SK-N-SH (cell line): Measurements from ENCODE around the gene DCLK1. TPM values are rescaled to one million over a fixed set of nuclear protein-coding genes. Genes with fewer than 3 reads are reported as not detected.
A peak's percentile ranks its signal among the peaks of the same experiment; 100 is the strongest.

Experiments used
- CTCF ChIA-PET: fragments of 300-600, 350-600 bp; formaldehyde crosslinking; extraction: SDS; loops from one replicate; lab custom pipeline; 2021; lab: Yijun Ruan, JAX
- POLR2A ChIA-PET: fragments of 350-600 bp; sonication (Branson Sonifier 250); formaldehyde crosslinking; extraction: SDS; loops from one replicate; lab custom pipeline; 2020; ENCODE audit warnings: antibody characterized with exemption, inconsistent platforms; lab: Yijun Ruan, JAX
- DNase-seq: peaks from one replicate; pipeline ENCODE4 v3.0.0; 2012
- H2AFZ ChIP-seq: fragments of 200-600 bp; sonication (generic); 2 replicates; pipeline ENCODE4 v1.8.1; 2016; ENCODE audit warnings: antibody characterized with exemption, mild to moderate bottlenecking, low read depth
- H3F3A ChIP-seq: fragments of 200-600 bp; sonication (generic); replicated peaks from 2 replicates; pipeline ENCODE3; 2016; ENCODE audit warnings: antibody characterized with exemption, mild to moderate bottlenecking; ENCODE audit not compliant: insufficient read depth
- H3K27ac ChIP-seq, 2 experiments: fragments of 200-500 bp in 1 of 2; fragments of 200-600 bp in 1 of 2; sonication (Bioruptor generic) in 1 of 2; sonication (generic), shearing (Covaris generic) in 1 of 2; 2 replicates each; pipeline versions ENCODE4 v1.5.1 to v1.6.1; 2014 to 2016; ENCODE audit warnings: low read depth in 2 of 2, inconsistent platforms in 1 of 2, low read length in 1 of 2, mild to moderate bottlenecking in 1 of 2, mixed read lengths in 1 of 2
- H3K27me3 ChIP-seq: fragments of 200-600 bp; sonication (generic), shearing (Covaris generic); 2 replicates; pipeline ENCODE4 v1.6.1; 2016; ENCODE audit warnings: mixed run types; ENCODE audit not compliant: insufficient read depth
- H3K36me3 ChIP-seq, 2 experiments: fragments of 200-500 bp in 1 of 2; fragments of 200-600 bp in 1 of 2; sonication (Bioruptor generic) in 1 of 2; sonication (generic) in 1 of 2; replicated peaks in 1 of 2; 2 replicates each; pipeline versions ENCODE3 to v1.5.1; 2014 to 2016; ENCODE audit warnings: low read length in 1 of 2, mild to moderate bottlenecking in 1 of 2; ENCODE audit not compliant: insufficient read depth in 2 of 2, control insufficient read depth in 1 of 2
- H3K4me1 ChIP-seq, 2 experiments: fragments of 200-500 bp in 1 of 2; fragments of 200-600 bp in 1 of 2; sonication (Bioruptor generic) in 1 of 2; sonication (generic), shearing (Covaris generic) in 1 of 2; 2 replicates each; pipeline versions ENCODE4 v1.5.1 to v1.6.1; 2014 to 2016; ENCODE audit warnings: low read depth in 1 of 2, low read length in 1 of 2, mixed run types in 1 of 2; ENCODE audit not compliant: insufficient read depth in 2 of 2, control insufficient read depth in 1 of 2
- H3K4me2 ChIP-seq: fragments of 200-600 bp; sonication (generic), shearing (Covaris generic); 2 replicates; pipeline ENCODE4 v1.6.1; 2017; ENCODE audit warnings: mixed run types
- H3K4me3 ChIP-seq, 2 experiments: fragments of 200-500 bp in 1 of 2; fragments of 200-600 bp in 1 of 2; sonication (Bioruptor generic) in 1 of 2; sonication (generic), shearing (Covaris generic) in 1 of 2; 2 replicates each; pipeline versions ENCODE4 v1.5.1 to v1.8.1; 2014 to 2016; ENCODE audit warnings: low read depth in 2 of 2, inconsistent platforms in 1 of 2, low read length in 1 of 2, mild to moderate bottlenecking in 1 of 2, mixed read lengths in 1 of 2, moderate library complexity in 1 of 2
- H3K79me2 ChIP-seq: fragments of 200-600 bp; sonication (generic); 2 replicates; pipeline ENCODE4 v1.8.1; 2017; ENCODE audit warnings: mild to moderate bottlenecking; ENCODE audit not compliant: insufficient read depth
- H3K9ac ChIP-seq: fragments of 200-600 bp; sonication (generic); 2 replicates; pipeline ENCODE4 v1.6.1; 2017; ENCODE audit warnings: mixed run types
- H3K9me2 ChIP-seq: fragments of 200-600 bp; sonication (generic); 2 replicates; pipeline ENCODE4 v1.6.1; 2017; ENCODE audit warnings: mixed run types
- H3K9me3 ChIP-seq: fragments of 200-600 bp; sonication (generic); 2 replicates; pipeline ENCODE4 v1.6.1; 2017; ENCODE audit warnings: mixed run types, mild to moderate bottlenecking, moderate library complexity
- H4K20me1 ChIP-seq: fragments of 200-600 bp; sonication (generic); 2 replicates; pipeline ENCODE4 v1.6.1; 2017; ENCODE audit warnings: mild to moderate bottlenecking, mixed run types; ENCODE audit not compliant: insufficient read depth
- ELF1 ChIP-seq: IDR thresholded peaks from 2 replicates; pipeline ENCODE4 v1.4.0; 2012
- EP300 ChIP-seq, 2 experiments: IDR thresholded peaks; 2 replicates each; pipeline versions ENCODE4 v1.4.0 to v1.6.1; 2012; ENCODE audit warnings: borderline replicate concordance in 1 of 2, low read depth in 1 of 2, low read length in 1 of 2
- EZH2phosphoT487 ChIP-seq: fragments of 200-600 bp; sonication (generic); IDR thresholded peaks from 2 replicates; pipeline ENCODE4 v1.6.1; 2017; ENCODE audit warnings: low read depth, mixed run types, mild to moderate bottlenecking, antibody characterized with exemption, moderate library complexity, borderline replicate concordance
- FOSL2 ChIP-seq: IDR thresholded peaks from 2 replicates; pipeline ENCODE4 v1.4.0; 2012; ENCODE audit warnings: low read depth, mild to moderate bottlenecking, moderate library complexity, borderline replicate concordance
- FOXJ3 ChIP-seq: sonication (generic); formaldehyde crosslinking; IDR thresholded peaks from 2 replicates; pipeline ENCODE4 v1.5.1; 2020; ENCODE audit warnings: mild to moderate bottlenecking, missing genetic modification reagents
- FOXM1 ChIP-seq: IDR thresholded peaks from 2 replicates; pipeline ENCODE4 v1.4.0; 2012; ENCODE audit warnings: low read depth, mild to moderate bottlenecking
- GABPA ChIP-seq: IDR thresholded peaks from 2 replicates; pipeline ENCODE4 v1.4.0; 2012; ENCODE audit warnings: low read depth, mild to moderate bottlenecking
- IRF3 ChIP-seq: fragments of 150-350 bp; IDR thresholded peaks from 2 replicates; pipeline ENCODE4 v1.6.1; 2016; ENCODE audit warnings: mild to moderate bottlenecking, low read depth, low read length
- JUND ChIP-seq: IDR thresholded peaks from 2 replicates; pipeline ENCODE4 v1.4.0; 2012
- NFIC ChIP-seq: IDR thresholded peaks from 2 replicates; pipeline ENCODE4 v1.4.0; 2012; ENCODE audit warnings: borderline replicate concordance
- PBX3 ChIP-seq: IDR thresholded peaks from 2 replicates; pipeline ENCODE4; 2012
- POLR2AphosphoS5 ChIP-seq: IDR thresholded peaks from 2 replicates; pipeline ENCODE4 v1.6.1; 2012; ENCODE audit warnings: low read depth, low read length
- RAD21 ChIP-seq: IDR thresholded peaks from 2 replicates; pipeline ENCODE4 v1.6.1; 2012; ENCODE audit warnings: mild to moderate bottlenecking, low read length
- RFX5 ChIP-seq: IDR thresholded peaks from 2 replicates; pipeline ENCODE4 v1.6.1; 2012; ENCODE audit warnings: mild to moderate bottlenecking, improper control_type of control experiment, low read length
- RXRA ChIP-seq: IDR thresholded peaks from 2 replicates; pipeline ENCODE4 v1.4.0; 2012; ENCODE audit warnings: low read depth, mild to moderate bottlenecking, borderline replicate concordance
- SMC3 ChIP-seq: IDR thresholded peaks from 2 replicates; pipeline ENCODE4 v1.6.1; 2012; ENCODE audit warnings: low read depth, low read length, improper control_type of control experiment
- TCF12 ChIP-seq: IDR thresholded peaks from 2 replicates; pipeline ENCODE4 v1.4.0; 2012
- TEAD4 ChIP-seq: IDR thresholded peaks from 2 replicates; pipeline ENCODE4 v1.4.0; 2012; ENCODE audit warnings: mild to moderate bottlenecking, borderline replicate concordance; ENCODE audit not compliant: insufficient read depth
- USF1 ChIP-seq: IDR thresholded peaks from 2 replicates; pipeline ENCODE4 v1.4.0; 2012; ENCODE audit warnings: low read depth, borderline replicate concordance
- USF2 ChIP-seq: fragments of 150-350 bp; IDR thresholded peaks from 2 replicates; pipeline ENCODE4 v1.6.1; 2017; ENCODE audit warnings: antibody characterized with exemption, low read length, low read depth, borderline replicate concordance
- WGBS: methylation state at CpG from one replicate; pipeline ENCODE4 v1.1.6; 2017; ENCODE audit warnings: low lambda C conversion rate; 5-methylcytosine and 5-hydroxymethylcytosine counted together
- polyA plus RNA-seq, 3 experiments: library from polyadenylated mRNA; depleted of rRNA; stranded (reverse); fragments of >200 nt; gene quantifications; 2 replicates each; pipeline ENCODE4 v1.2.3, GENCODE V29; 2012
- TF ChIP-seq, protein P1 (sequence below): IDR thresholded peaks from 2 replicates; pipeline ENCODE4 v1.4.0; 2012; ENCODE audit warnings: low read depth, borderline replicate concordance

Gene DCLK1
- polyA plus RNA-seq, 1 of the 3 experiments (the other 2 are of a cell fraction) = 1.1 TPM

GRCh38 chr13:35838356-35838755, 292.8 kb downstream of the DCLK1 start (continued):
- no peak for TF ChIP-seq EZH2phosphoT487
- no peak for TF ChIP-seq USF2
- no peak for TF ChIP-seq RAD21
- peak; percentile 20; the same call in 1 of the 2 replicates for TF ChIP-seq GABPA
- peak; percentile 50; the same call in 1 of the 2 replicates for TF ChIP-seq RXRA
- peak; percentile 85 for TF ChIP-seq JUND
- peak in 1 of 2 experiments; percentile 90; a peak in 2 of 4 replicates for TF ChIP-seq EP300 (IDR thresholded peaks at IDR 0.05; ENCODE audit: borderline replicate concordance in 1 of 2, low read depth in 1 of 2, low read length in 1 of 2)
- TF ChIP-seq PBX3 = peak; percentile 78

GRCh38 chr13:35836446-35836845, 294.7 kb downstream of the DCLK1 start:
- no peaks in the 10 kb centered on the region for H3K9me3 ChIP-seq
- H3K79me2 ChIP-seq = no peaks in the 10 kb centered on the region
- H3K9ac ChIP-seq = no peak overlapping the region
- no peak overlapping the region for H2AFZ ChIP-seq
- no peaks in the 10 kb centered on the region for H3K27me3 ChIP-seq
- 92% methylated on average over 7 of the region's 7 CpGs for WGBS
- H3K36me3 ChIP-seq = no peaks in the 10 kb centered on the region
- ChIA-PET CTCF (interaction anchor here (1.5 kb wide), 1 partner anchor 118 kb away, joined by 6 read pairs; no protein-coding TSS in a partner anchor), POLR2A (no interaction called here)
- DNase-seq = no peak
- H3K4me2 ChIP-seq = no peak overlapping the region
- no peak overlapping the region for H3K4me3 ChIP-seq
- no peaks in the 10 kb centered on the region for H3K9me2 ChIP-seq
- TF ChIP-seq GABPA (no peak), NFIC (no peak), IRF3 (no peak), POLR2AphosphoS5 (no peak), ELF1 (no peak), TEAD4 (no peak), TCF12 (no peak), FOXM1 (no peak), EP300 (IDR thresholded peaks at IDR 0.05; ENCODE audit: borderline replicate concordance in 1 of 2, low read depth in 1 of 2, low read length in 1 of 2) (no peak), RAD21 (no peak), RFX5 (no peak), USF1 (no peak), USF2 (no peak), FOXJ3 (CRISPR knock-in tag) (no peak), SMC3 (no peak), FOSL2 (no peak)
- TF ChIP-seq, protein P1, sequence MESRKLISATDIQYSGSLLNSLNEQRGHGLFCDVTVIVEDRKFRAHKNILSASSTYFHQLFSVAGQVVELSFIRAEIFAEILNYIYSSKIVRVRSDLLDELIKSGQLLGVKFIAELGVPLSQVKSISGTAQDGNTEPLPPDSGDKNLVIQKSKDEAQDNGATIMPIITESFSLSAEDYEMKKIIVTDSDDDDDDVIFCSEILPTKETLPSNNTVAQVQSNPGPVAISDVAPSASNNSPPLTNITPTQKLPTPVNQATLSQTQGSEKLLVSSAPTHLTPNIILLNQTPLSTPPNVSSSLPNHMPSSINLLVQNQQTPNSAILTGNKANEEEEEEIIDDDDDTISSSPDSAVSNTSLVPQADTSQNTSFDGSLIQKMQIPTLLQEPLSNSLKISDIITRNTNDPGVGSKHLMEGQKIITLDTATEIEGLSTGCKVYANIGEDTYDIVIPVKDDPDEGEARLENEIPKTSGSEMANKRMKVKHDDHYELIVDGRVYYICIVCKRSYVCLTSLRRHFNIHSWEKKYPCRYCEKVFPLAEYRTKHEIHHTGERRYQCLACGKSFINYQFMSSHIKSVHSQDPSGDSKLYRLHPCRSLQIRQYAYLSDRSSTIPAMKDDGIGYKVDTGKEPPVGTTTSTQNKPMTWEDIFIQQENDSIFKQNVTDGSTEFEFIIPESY = no peak
- H3K27ac ChIP-seq = no peak overlapping the region
- no peaks in the 10 kb centered on the region for H4K20me1 ChIP-seq
- peaks cover 3 to 16% of the 10 kb centered on the region in 2 experiments; a peak in 3 of 4 replicates for H3K4me1 ChIP-seq
- H3F3A ChIP-seq = peaks cover 5% of the 10 kb centered on the region
